GM20431 (cell line): ENCODE data around the gene METTL1.

Experiments
- in situ Hi-C: fragments of 300-500 bp; cut with MseI, MboI; formaldehyde crosslinking; loops from one replicate; pipeline ENCODE4 v1.15.0; 2020; ENCODE audit warnings: low sequenced_read_pairs; ENCODE audit not compliant: unreplicated experiment

METTL1 gene

DNA sequence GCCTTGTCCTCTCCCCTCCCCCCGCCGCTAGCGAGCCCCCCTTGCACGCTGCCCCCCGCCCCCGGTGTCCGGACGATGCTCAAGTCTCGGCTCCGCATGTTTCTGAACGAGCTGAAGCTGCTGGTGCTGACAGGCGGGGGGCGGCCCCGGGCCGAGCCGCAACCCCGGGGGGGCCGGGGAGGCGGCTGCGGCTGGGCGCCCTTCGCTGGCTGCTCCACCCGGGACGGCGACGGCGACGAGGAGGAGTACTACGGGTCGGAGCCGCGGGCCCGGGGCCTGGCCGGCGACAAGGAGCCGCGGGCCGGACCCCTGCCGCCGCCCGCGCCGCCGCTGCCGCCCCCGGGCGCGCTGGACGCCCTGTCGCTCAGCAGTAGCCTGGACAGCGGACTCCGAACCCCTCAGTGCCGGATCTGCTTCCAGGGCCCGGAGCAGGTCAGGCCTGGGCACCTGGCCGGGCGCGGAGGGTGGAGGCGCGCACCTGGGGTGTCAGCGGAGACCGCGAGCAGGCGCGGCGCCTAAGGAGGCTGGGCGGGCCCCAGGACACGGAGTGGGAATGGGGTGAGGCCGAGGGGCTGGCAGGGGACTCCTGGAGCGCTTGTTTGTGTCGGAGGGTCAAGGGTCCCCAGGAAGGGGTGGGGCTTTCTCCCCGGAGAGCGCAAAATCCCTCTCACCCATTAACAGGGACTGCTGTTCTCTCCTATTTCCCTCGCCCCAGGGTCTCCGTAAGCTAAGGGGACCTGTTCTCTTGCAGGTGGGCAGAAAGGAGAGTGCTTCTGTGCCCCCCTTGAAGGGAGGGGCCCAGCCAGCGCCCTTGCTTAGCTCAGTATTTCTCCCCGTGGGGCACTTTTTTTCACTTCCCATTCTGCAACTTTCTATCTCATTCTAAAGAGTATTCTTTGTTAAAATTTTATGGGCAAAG lies 16.2 kb downstream of the METTL1 start:
- in situ Hi-C loops = no loop called here

DNA sequence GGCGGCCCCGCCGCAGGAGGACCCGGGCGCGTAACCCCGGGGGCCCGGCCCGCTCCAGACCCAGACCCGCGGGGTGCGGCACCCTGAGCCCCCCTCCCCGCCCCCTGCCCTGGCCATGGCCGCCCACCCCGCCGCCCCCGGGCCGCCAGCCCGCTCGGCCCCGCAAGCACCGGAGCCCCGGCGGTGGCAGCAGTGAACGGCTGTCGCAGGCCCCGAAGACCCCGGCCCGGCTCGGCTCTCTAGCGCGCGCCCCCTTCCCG lies 16.8 kb downstream of the METTL1 start:
- in situ Hi-C loops = no loop called here

DNA sequence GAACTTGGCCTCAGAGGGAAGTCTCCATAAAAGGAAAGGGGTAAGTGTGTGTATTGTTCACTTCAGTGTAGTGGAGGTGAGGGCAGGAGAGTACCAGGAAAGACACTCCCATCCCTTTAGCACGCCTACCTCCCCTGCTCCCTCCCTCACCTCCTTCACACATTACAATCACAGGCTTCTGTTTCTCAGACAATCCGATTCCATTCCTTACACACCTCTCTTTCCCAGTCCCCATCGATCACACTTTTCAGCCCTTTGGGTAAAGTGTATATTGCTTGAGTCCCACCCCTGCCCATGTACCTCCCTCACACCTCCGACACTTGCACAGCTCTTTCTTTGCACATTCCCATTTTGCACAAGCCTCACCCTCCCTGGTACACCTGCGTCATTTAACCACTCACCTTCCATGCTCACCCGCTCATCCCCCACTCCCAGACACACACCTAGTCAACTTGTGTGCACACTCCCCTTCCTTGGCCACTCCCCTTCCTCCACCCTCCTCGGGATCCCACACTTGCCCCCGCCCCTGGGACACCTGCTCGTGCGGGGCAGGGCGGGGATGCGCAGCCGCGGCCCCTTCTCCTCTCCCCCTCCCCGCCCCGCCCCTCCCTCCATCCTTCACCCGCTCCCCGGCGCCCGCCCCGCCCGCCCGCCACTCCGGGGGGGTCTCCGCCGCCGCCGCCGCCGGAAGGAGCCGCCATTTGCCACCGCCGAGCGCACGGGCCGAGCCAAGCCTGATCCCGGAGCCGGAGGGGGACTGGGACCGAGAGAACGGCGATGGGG lies 17.3 kb downstream of the METTL1 start, which contains the start of gene MARCHF9:
Gene MARCHF9 (plus strand): TSS at position 693 of the 783 bp plus-strand sequence. CDS start 426 bp downstream, outside the sequence.
- in situ Hi-C loops = no loop called here

DNA sequence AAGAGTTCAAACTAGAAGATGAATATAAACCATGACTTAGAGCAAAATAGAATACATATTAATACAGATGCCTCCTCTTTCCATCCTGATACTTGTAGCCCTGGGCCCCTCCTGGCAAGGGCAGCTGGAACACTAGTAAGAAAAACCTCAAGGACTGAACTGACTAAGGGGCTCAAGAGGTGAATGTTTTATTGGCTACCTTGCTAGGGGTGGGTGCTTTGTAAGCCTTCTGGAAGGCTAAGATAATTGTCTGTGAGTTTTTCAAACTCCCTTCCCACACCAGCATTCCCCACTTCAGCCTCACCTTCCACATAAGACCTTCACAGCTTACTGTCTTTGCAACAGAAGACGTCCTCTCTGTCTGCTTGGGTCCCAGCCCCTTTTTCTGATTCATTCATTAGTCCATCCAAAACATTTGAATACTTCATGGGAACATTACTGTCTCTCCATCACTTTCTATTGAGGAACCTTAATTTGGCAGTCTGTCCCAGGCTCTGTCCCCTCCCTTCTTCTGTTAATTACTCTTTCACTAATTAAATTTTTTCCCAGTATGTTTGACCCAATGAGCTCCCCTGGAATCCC lies 18.1 kb downstream of the METTL1 start:
- in situ Hi-C loops = no loop called here

DNA sequence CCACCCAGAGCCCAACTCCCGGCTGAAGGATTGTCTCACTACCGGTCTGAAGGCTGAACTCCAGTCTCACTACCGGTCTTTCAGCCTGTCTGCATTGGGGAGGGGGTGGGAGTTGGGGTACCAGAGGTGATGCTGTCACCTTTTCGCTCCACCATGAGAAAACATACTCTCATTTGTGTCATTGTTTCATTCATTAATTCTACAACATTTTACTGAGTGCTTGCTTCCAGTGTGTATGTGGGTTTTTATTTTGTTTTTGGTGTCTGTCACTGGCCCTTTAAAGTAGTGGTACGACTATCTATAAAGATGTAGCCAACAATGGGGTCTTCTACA lies 19.3 kb downstream of the METTL1 start:
- in situ Hi-C loops = no loop called here

DNA sequence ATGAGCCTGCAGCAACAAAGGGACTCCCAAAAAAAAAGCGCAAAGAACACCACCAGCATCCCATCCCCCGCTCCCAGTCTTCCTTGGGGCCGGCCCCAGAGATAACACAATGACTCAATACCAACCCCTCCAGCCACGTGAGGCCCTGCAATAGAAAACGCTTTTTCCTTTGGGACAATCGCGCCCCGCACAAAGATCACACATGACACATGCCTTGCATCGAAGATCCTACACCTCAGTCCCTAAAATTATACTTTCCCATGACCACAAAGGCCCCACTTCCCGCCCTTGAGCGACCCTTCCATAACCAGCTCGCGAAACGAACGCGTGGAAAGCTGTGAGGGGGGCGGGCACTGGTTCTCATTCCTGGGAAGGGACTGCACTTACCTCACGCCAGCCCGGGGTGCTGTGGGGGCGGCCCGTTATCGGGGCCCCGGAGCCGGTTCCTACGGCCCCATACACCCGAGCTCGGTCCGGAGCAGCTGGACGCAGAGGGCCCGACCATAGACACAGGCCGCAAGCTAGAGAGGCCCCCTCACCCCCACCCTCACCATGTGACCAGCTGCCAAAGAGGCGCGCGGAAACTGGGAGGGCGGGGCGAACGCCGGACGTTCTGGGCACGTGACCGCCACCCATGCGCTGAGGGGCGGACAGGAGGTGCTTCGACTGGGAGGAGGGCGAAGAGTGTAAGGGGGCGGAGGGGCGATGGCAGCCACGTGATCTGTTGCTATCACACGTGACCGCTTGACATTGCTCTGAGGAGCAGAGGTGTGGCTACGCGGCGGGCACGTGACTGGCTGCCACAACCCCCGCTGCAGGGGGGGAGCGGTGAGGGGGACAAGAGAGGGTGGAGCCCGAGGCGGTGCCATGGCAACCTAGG lies 19.9 kb downstream of the METTL1 start, which contains the start of gene CDK4:
Gene CDK4 (minus strand): TSS at position 523 of the 880 bp plus-strand sequence. CDS start 593 bp downstream, outside the sequence.
- in situ Hi-C loops = no loop called here

DNA sequence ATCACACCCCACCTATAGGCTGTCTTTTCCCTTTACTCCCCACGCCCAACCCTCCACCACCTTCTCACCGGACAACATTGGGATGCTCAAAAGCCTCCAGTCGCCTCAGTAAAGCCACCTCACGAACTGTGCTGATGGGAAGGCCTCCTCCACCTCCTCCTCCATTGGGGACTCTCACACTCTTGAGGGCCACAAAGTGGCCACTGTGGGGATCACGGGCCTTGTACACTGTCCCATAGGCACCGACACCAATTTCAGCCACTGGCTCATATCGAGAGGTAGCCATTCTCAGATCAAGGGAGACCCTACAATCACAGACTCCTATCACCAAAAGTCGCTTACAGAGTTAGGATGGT lies 20.5 kb downstream of the METTL1 start:
- in situ Hi-C loops = no loop called here

DNA sequence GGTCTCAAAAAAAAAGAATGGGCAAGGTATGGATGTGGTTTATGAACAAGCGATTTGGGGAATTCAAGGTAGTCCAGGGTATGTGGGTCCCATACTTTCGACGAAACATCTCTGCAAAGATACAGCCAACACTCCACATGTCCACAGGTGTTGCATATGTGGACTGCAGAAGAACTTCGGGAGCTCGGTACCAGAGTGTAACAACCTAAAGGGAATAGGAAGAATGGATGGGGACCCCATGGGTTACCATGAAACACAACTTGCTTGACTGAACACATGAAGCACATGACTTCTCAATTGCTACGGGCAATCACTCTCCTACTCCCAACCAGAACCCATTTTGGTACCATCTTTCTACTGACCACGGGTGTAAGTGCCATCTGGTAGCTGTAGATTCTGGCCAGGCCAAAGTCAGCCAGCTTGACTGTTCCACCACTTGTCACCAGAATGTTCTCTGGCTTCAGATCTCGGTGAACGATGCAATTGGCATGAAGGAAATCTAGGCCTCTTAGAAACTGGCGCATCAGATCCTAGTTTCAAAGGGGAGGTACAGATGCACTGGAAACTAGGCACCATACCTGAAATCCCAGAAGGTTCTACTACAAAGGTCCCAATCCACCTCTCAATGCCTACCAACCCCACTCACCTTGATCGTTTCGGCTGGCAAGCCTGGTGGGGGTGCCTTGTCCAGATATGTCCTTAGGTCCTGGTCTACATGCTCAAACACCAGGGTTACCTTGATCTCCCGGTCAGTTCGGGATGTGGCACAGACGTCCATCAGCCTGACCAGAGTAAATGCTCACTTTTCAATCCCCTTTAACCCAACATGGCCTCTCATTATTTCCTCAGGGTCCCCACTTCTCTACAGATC lies 21.1 kb downstream of the METTL1 start:
- in situ Hi-C loops = no loop called here

DNA sequence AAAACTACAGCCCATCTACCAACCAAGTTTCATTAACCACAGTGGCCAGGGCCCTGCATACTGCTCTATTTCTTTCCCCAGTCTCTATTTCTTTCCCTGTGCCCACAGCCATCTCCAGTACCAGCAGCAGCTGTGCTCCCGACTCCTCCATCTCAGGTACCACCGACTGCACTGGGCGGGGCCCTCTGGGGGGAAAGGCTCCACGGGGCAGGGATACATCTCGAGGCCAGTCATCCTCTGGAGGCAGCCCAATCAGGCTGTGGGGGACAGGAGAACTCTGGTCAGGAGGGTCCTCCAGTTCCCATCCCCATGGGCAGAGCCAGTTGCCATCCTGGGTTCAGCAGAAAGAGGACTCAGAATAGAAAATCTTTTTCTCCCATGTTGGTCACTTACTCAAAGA lies 22.8 kb downstream of the METTL1 start:
- in situ Hi-C loops = no loop called here

DNA sequence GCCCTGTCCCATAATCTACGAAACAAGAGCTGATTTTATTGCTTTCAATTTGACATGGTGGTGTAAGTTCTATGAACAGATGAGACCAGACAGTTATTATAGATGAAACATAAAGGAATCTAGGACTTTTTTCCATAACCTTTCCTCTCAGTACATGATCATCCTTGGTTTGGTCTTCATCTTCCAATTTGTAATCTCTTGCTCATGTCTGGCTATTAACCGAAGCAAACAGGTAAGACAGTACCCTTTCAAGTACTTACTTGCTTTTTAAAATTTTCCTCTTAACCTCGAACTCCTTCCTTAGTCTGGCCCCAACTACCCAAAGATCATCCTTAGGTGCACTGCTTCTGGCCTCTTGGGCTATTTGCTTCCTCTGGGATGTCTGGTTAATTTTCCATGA lies 25.9 kb downstream of the METTL1 start:
- in situ Hi-C loops = no loop called here

DNA sequence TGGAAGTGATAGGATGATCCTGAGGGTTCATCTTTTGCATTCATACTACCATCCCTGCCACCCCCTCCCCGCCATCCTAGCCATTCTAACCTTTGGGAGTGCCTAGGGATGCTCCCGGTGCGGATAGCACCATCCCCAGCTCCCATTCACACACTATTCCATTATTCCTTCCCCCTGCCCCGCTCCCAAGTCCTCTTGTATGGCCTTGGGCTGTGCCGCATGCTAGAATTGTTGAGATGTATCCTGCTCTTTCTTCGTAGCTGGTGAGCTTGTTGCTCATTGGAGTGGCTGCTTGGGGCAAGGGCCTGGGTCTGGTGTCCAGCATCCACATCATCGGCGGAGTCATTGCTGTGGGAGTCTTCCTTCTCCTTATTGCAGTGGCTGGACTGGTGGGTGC lies 26.4 kb downstream of the METTL1 start:
- in situ Hi-C loops = no loop called here

DNA sequence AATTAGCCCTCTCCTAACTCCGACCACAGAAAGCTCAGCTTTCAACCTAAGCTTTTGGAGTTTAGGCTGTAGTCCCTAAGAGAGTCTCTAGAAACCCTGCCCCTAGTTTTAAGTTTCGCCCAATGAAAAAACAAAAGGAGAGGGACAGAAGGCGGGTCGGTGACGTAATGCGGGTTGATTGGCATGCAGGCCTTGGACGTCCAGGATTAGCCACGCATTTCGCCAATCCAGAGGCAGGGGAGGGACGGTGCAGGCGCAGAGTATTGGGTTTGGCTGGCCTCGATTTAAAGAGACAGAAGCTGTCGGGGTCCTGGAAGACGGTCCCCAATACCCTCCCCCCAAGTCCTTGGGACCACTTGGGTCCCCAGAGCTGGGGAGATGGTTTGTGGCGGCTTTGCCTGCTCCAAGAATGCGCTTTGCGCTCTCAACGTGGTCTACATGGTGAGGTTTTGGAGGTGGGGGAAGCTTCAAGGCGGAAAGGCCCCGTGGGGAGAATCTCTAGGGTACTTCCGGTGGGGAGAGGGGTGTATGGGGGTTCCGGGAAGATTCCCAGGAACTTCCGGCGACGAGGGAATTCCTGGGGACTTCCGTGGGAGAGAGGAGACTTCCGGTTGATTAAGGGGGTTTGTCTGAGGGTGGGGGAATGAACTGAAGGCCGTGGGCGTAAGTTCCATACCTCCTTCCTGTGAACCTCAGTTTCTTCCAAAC lies 27.0 kb downstream of the METTL1 start, which contains the start of gene TSPAN31:
Gene TSPAN31 (plus strand): TSS at position 263 of the 708 bp plus-strand sequence. CDS start 116 bp downstream, at position 379.
- in situ Hi-C loops = no loop called here

DNA sequence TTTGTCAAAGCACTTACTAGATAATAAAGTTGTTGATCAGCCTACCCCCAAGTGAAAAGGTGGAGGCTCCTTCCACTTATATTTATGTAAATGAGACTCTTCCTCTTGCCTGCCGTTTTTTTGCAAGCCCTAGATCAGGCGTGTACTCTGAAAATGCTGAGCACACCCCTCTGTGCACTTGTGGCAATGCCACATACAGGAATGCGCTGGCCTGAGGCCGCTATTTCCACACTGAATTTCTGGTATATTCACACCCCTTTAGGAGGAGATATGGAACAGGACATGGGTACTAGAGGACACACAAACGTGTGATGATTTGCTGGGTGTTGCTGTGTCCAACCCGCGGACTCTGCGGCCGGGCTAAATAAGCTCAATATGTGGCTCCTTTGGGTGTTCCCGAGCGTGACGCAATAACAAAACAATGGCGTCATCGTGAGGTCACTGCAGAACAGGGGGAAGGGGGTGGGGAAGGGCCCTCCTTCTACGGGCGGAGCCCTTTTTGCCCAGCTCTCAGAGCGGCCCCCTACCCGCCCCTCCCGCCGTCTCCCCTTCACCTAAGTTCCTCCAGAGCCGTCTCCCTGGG lies 27.6 kb downstream of the METTL1 start:
- in situ Hi-C loops = no loop called here

DNA sequence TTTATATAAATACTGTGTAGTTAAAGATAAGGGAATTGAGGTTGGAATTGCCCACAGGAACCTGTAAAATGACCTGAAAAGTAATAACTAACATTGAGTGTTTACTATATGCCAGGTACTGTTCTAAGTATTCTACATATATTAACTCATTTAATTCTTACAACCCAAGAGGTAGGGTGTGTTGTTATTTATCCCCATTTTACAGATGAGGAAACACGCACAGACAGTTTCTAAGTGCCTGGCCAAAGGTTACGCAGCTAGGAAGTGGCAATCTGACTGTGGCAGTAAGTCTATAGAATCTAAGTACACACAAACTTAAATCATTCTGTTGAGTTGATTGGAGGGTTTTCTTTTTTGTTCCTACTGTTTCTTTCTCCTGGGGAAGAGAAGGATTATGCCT lies 28.1 kb downstream of the METTL1 start:
- in situ Hi-C loops = no loop called here

DNA sequence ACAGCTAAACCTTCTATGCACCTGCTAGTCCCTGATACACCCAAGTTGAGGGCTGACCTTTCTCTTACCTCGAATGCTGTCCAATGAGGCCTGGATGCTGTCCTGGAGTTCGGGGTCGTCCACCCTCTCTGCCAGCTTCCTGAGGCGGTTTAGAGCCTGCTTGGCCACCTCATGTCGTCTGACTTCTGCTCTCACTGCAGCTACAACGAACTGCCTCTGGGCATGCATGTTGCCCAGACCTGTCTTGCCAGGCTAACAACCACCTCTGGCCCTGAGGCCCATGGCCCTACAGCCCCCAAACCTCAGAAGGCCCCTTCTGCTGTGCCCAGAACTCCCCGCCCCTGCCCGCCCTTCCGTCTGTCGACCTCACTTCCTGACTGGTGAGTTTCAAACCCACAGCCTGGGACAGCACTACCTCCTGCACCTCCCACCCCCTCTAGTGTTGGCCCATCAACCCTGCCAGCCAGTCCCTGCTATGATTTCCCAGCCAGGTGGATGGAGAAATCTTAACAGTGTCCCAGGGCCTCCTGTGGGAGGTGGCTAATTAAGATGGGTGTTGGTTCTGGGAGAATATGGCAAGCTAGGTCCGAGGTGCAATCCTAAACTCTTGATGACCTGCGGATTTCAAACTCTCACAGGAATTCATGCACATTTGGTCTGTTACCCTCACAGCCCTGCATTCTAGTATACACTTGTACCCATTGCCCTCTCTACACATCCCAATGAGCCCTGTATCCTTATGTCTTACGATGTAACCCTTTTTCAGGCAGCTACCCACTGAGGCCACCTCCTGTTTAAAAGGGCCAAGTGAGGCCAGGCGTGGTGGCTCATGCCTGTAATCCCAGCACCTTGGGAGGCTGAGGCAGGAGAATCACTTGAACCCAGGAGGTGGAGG lies 29.8 kb downstream of the METTL1 start:
- in situ Hi-C loops = no loop called here

DNA sequence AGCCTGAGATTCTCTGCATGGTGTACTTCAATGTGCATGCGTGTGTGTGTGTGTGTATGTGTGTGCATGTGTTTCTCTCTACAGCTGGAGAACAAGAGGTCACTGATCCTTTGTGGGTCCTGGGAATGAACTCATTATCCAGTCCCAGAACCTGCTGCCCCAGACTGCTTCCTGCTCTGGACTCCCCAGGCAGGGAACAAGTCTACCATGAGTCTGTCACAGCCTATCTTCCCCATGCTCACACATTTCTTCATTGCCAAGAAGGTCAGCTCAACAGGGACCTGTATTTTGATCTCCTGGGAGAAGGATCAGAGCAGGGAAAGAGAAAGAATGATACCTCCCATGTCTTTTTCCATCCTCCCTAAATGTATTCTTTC lies 30.5 kb downstream of the METTL1 start:
- in situ Hi-C loops = no loop called here
